Duodenal mucosa (tissue), 2 donors: Measurements from ENCODE around the gene HCRTR1.
"Not testable (repeated sequence)": the region's sequence is repeated elsewhere in the genome, so short reads cannot be mapped to it uniquely, and the experiment has no call there.

ENCODE experiments used
- H3K27ac ChIP-seq: one replicate; pipeline ENCODE4 v1.7.0; 2013; ENCODE audit warnings: low read depth, low read length
- H3K27me3 ChIP-seq, 2 donors: one replicate each; pipeline ENCODE4 v1.7.0; 2013; ENCODE audit warnings: low read length in 2 of 2, control low read depth in 1 of 2; ENCODE audit not compliant: insufficient read depth in 2 of 2, control insufficient read depth in 1 of 2
- H3K36me3 ChIP-seq, 2 donors: one replicate each; pipeline ENCODE4 v1.7.0; 2013; ENCODE audit warnings: low read length in 2 of 2, control low read depth in 1 of 2; ENCODE audit not compliant: insufficient read depth in 2 of 2, control insufficient read depth in 1 of 2
- H3K4me1 ChIP-seq, 2 donors: one replicate each; pipeline ENCODE4 v1.7.0; 2013; ENCODE audit warnings: low read length in 2 of 2, control low read depth in 1 of 2; ENCODE audit not compliant: insufficient read depth in 2 of 2, control insufficient read depth in 1 of 2
- H3K4me3 ChIP-seq, 2 donors: one replicate each; pipeline ENCODE4 v1.7.0; 2013; ENCODE audit warnings: low read length in 2 of 2, low read depth in 1 of 2
- H3K9ac ChIP-seq, 2 donors: one replicate each; pipeline ENCODE4 v1.7.0; 2013; ENCODE audit warnings: low read length in 2 of 2, low read depth in 1 of 2
- H3K9me3 ChIP-seq, 2 donors: one replicate each; pipeline ENCODE4 v1.7.0; 2013; ENCODE audit warnings: low read length in 2 of 2, control low read depth in 1 of 2; ENCODE audit not compliant: control insufficient read depth in 1 of 2

Gene HCRTR1

GRCh38 chr1:31581821-31582810, 35.4 kb upstream of the HCRTR1 start:
- Histone ChIP-seq H3K9me3 (no peaks in the 10 kb centered on the region), H3K36me3 (peaks cover 13 to 39% of the 10 kb centered on the region in 2 donors), H3K27ac (no peak overlapping the region), H3K9ac (no peak overlapping the region), H3K4me1 (peaks cover 18 to 44% of the 10 kb centered on the region in 2 donors), H3K27me3 (no peaks in the 10 kb centered on the region), H3K4me3 (no peak overlapping the region)

GRCh38 chr1:31583082-31583994, 34.2 kb upstream of the HCRTR1 start:
- Histone ChIP-seq H3K27ac (no peak overlapping the region), H3K9ac (no peak overlapping the region), H3K4me3 (no peak overlapping the region), H3K9me3 (no peaks in the 10 kb centered on the region), H3K27me3 (no peaks in the 10 kb centered on the region), H3K4me1 (peaks cover 27 to 45% of the 10 kb centered on the region in 2 donors), H3K36me3 (peaks cover 13 to 39% of the 10 kb centered on the region in 2 donors)

- Histone ChIP-seq H3K27ac (peak overlapping the region; percentile 47), H3K4me3 (no peak overlapping the region), H3K36me3 (peaks cover 13 to 36% of the 10 kb centered on the region in 2 donors), H3K4me1 (peaks cover 26 to 45% of the 10 kb centered on the region in 2 donors), H3K27me3 (no peaks in the 10 kb centered on the region), H3K9me3 (no peaks in the 10 kb centered on the region), H3K9ac (no peak overlapping the region)
These were observed 33.3 kb upstream of the HCRTR1 start for GRCh38 chr1:31583995-31584868.

- Histone ChIP-seq H3K4me1 (peaks cover 24 to 36% of the 10 kb centered on the region in 2 donors), H3K27me3 (no peaks in the 10 kb centered on the region), H3K9ac (no peak overlapping the region), H3K36me3 (peaks cover 13 to 29% of the 10 kb centered on the region in 2 donors), H3K27ac (no peak overlapping the region), H3K9me3 (no peaks in the 10 kb centered on the region), H3K4me3 (no peak overlapping the region)
These were observed 32.4 kb upstream of the HCRTR1 start for GRCh38 chr1:31584869-31585735.

GRCh38 chr1:31585736-31586365, 31.6 kb upstream of the HCRTR1 start:
- H3K9ac ChIP-seq: no peak overlapping the region
- peaks cover 13 to 29% of the 10 kb centered on the region in 2 donors for H3K36me3 ChIP-seq
- peaks cover 24 to 34% of the 10 kb centered on the region in 2 donors for H3K4me1 ChIP-seq
- H3K9me3 ChIP-seq: no peaks in the 10 kb centered on the region
- H3K4me3 ChIP-seq: no peak overlapping the region
- H3K27ac ChIP-seq: no peak overlapping the region
- no peaks in the 10 kb centered on the region for H3K27me3 ChIP-seq

- H3K4me3 ChIP-seq: no peak overlapping the region
- H3K9me3 ChIP-seq: no peaks in the 10 kb centered on the region
- peaks cover 24 to 28% of the 10 kb centered on the region in 2 donors for H3K4me1 ChIP-seq
- peaks cover 13 to 29% of the 10 kb centered on the region in 2 donors for H3K36me3 ChIP-seq
- H3K9ac ChIP-seq: no peak overlapping the region
- H3K27me3 ChIP-seq: no peaks in the 10 kb centered on the region
- no peak overlapping the region for H3K27ac ChIP-seq
These were observed 30.8 kb upstream of the HCRTR1 start for GRCh38 chr1:31586376-31587327.

- H3K9ac ChIP-seq, H3K9me3 ChIP-seq, H3K4me3 ChIP-seq, H3K27me3 ChIP-seq: not testable (repeated sequence)
- Histone ChIP-seq H3K4me1 (peaks cover 24 to 27% of the 10 kb centered on the region in 2 donors), H3K27ac (peak overlapping the region; percentile 26), H3K36me3 (peaks cover 13 to 29% of the 10 kb centered on the region in 2 donors)
These were observed 30.2 kb upstream of the HCRTR1 start for GRCh38 chr1:31587328-31587699.
